Thyroid gland (tissue), 4 donors: ENCODE results near the gene PYROXD2. TPM values are rescaled to one million over a fixed set of nuclear protein-coding genes. Genes with fewer than 3 reads are reported as not detected.

Experiments used
- DNase-seq, 2 donors: peaks; one replicate each; pipeline ENCODE4 v3.0.0-alpha.2; 2019
- H3K27ac ChIP-seq, 3 donors: fragments of 200-600 bp; sonication (generic); 1 replicate in 2 of 3; 2 replicates in 1 of 3; pipeline ENCODE4 v1.5.1; 2016 to 2019; ENCODE audit warnings: mild to moderate bottlenecking in 1 of 3, moderate library complexity in 1 of 3
- H3K27me3 ChIP-seq: fragments of 200-600 bp; sonication (generic); one replicate; pipeline ENCODE4 v1.5.1; 2019
- H3K36me3 ChIP-seq, 2 donors: fragments of 200-600 bp; sonication (generic); one replicate each; pipeline ENCODE4 v1.5.1; 2016 to 2019
- H3K4me1 ChIP-seq, 2 donors: fragments of 200-600 bp; sonication (generic); one replicate each; pipeline ENCODE4 v1.5.1; 2017 to 2019
- H3K4me3 ChIP-seq, 3 donors: fragments of 200-600 bp; sonication (generic); replicated peaks in 1 of 3; 1 replicate in 2 of 3; 2 replicates in 1 of 3; pipeline ENCODE4 v1.5.1; 2016; ENCODE audit warnings: mild to moderate bottlenecking in 1 of 3
- H3K9me3 ChIP-seq: fragments of 200-600 bp; sonication (generic); one replicate; pipeline ENCODE4 v1.5.1; 2017
- CTCF ChIP-seq, 6 experiments: fragments of 200-600 bp in 3 of 6; fragments of 450-650 bp in 3 of 6; sonication (generic) in 3 of 6; IDR thresholded peaks; one replicate each; pipeline ENCODE4 v1.5.1; 2016 to 2019; ENCODE audit warnings: antibody characterized with exemption in 6 of 6, mild to moderate bottlenecking in 2 of 6, inconsistent platforms in 1 of 6, moderate library complexity in 1 of 6
- POLR2A ChIP-seq, 2 donors: fragments of 450-650 bp; IDR thresholded peaks; one replicate each; pipeline ENCODE4 v1.6.1; 2017; ENCODE audit warnings: antibody characterized with exemption in 2 of 2, mild to moderate bottlenecking in 2 of 2, moderate library complexity in 1 of 2
- WGBS, 2 donors: methylation state at CpG; one replicate each; pipeline ENCODE4 v1.1.5; 2017; 5-methylcytosine and 5-hydroxymethylcytosine counted together
- intact Hi-C: fragments of 100-400 bp; cut with DNase I; formaldehyde crosslinking; loops from one replicate; pipeline ENCODE4 v1.15.1; 2023
- total RNA-seq, 4 donors: library from RNA; depleted of rRNA; stranded (reverse); fragments of >200 nt; gene quantifications; one replicate each; pipeline ENCODE4 v1.2.3, GENCODE V29; 2016

The PYROXD2 gene
- total RNA-seq, 4 donors from 2014 or later: 9.9 to 20.1 (median 12.4) TPM

- Histone ChIP-seq H3K9me3 (no peaks in the 10 kb centered on the region), H3K36me3 (no peaks in the 10 kb centered on the region), H3K4me3 (no peak overlapping the region), H3K27me3 (no peaks in the 10 kb centered on the region), H3K27ac (no peak overlapping the region), H3K4me1 (peaks cover 25 to 56% of the 10 kb centered on the region in 2 donors)
- peak in 1 of 2 donors; percentile 27 for DNase-seq
- 62 to 63% methylated on average over 8 of the region's 8 CpGs for WGBS, 2 donors
- no peak for TF ChIP-seq CTCF (IDR thresholded peaks at IDR 0.05)
- no peak for TF ChIP-seq POLR2A (IDR thresholded peaks at IDR 0.05)
- intact Hi-C loops: no loop called here
Observed at GRCh38 chr10:98374217-98374985, 40.6 kb downstream of the PYROXD2 start.

GRCh38 chr10:98373260-98374040, 41.5 kb downstream of the PYROXD2 start:
- Histone ChIP-seq H3K9me3 (no peaks in the 10 kb centered on the region), H3K36me3 (no peaks in the 10 kb centered on the region), H3K4me1 (peaks cover 28 to 58% of the 10 kb centered on the region in 2 donors), H3K4me3 (no peak overlapping the region), H3K27ac (no peak overlapping the region), H3K27me3 (no peaks in the 10 kb centered on the region)
- no peak for DNase-seq
- 70 to 74% methylated on average over 12 of the region's 12 CpGs for WGBS, 2 donors
- TF ChIP-seq CTCF (IDR thresholded peaks at IDR 0.05) (no peak), POLR2A (IDR thresholded peaks at IDR 0.05) (no peak)
- intact Hi-C loops: no loop called here

GRCh38 chr10:98370831-98371820, 43.9 kb downstream of the PYROXD2 start:
- Histone ChIP-seq H3K27me3 (no peaks in the 10 kb centered on the region), H3K27ac (peak overlapping the region; percentile 63 to 80 (median 73)), H3K36me3 (no peaks in the 10 kb centered on the region), H3K4me1 (peaks cover 28 to 58% of the 10 kb centered on the region in 2 donors), H3K4me3 (no peak overlapping the region), H3K9me3 (no peaks in the 10 kb centered on the region)
- WGBS, 2 donors: 38 to 45% methylated on average over 9 to 12 of the region's 14 CpGs
- no peak for TF ChIP-seq POLR2A (IDR thresholded peaks at IDR 0.05)
- no peak for TF ChIP-seq CTCF (IDR thresholded peaks at IDR 0.05)
- intact Hi-C loops: no loop called here
- DNase-seq: peak; percentile 82 to 87

- 73 to 74% methylated on average over 7 of the region's 7 CpGs for WGBS, 2 donors
- Histone ChIP-seq H3K9me3 (no peaks in the 10 kb centered on the region), H3K4me3 (no peak overlapping the region), H3K27ac (peak overlapping the region; percentile 12 to 80 (median 73)), H3K36me3 (no peaks in the 10 kb centered on the region), H3K27me3 (no peaks in the 10 kb centered on the region), H3K4me1 (peaks cover 28 to 60% of the 10 kb centered on the region in 2 donors)
- intact Hi-C loops: no loop called here
- TF ChIP-seq POLR2A (IDR thresholded peaks at IDR 0.05): no peak
- TF ChIP-seq CTCF (IDR thresholded peaks at IDR 0.05): no peak
- peak; percentile 38 to 43 for DNase-seq
Observed at GRCh38 chr10:98369801-98370200, 45.2 kb downstream of the PYROXD2 start.
